NB4 (cell line): ENCODE results near the gene ATG16L1.
A peak's percentile ranks its signal among the peaks of the same experiment; 100 is the strongest.

Source experiments
- DNase-seq: peaks from one replicate; pipeline ENCODE4 v3.0.0; 2010; ENCODE audit warnings: low read depth
- H3K4me3 ChIP-seq: one replicate; pipeline ENCODE4 v1.5.1; 2011; ENCODE audit warnings: mild to moderate bottlenecking, low read depth, low read length, moderate library complexity
- MYC ChIP-seq: IDR thresholded peaks from 2 replicates; pipeline ENCODE4 v1.6.1; 2011; ENCODE audit warnings: low read depth, low read length
- POLR2A ChIP-seq: IDR thresholded peaks from 2 replicates; pipeline ENCODE4 v1.6.1; 2011; ENCODE audit warnings: mild to moderate bottlenecking; ENCODE audit not compliant: insufficient read length; ENCODE audit errors: extremely low read depth
- TF ChIP-seq, protein P1 (sequence below): IDR thresholded peaks from 2 replicates; pipeline ENCODE4 v1.6.1; 2011; ENCODE audit warnings: low read depth, low read length
- TF ChIP-seq, protein P2 (sequence below): IDR thresholded peaks from one replicate; pipeline ENCODE4 v1.5.1; 2012; ENCODE audit warnings: low read depth, low read length

The ATG16L1 gene

GRCh38 chr2:233251306-233252116 is at the start of gene ATG16L1:
TSS of gene ATG16L1 (plus strand) at chr2:233251673. CDS start at chr2:233251828, 155 bp downstream.
- H3K4me3 ChIP-seq, result peak within 1 kb of the TSS; percentile 92
- DNase-seq, result peak; percentile 99
- TF ChIP-seq POLR2A (peak; percentile 75), MYC (peak; percentile 83; the same call in 1 of the 2 replicates)
- TF ChIP-seq, protein P1, sequence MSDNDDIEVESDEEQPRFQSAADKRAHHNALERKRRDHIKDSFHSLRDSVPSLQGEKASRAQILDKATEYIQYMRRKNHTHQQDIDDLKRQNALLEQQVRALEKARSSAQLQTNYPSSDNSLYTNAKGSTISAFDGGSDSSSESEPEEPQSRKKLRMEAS, result peak; percentile 85
- TF ChIP-seq, protein P2, sequence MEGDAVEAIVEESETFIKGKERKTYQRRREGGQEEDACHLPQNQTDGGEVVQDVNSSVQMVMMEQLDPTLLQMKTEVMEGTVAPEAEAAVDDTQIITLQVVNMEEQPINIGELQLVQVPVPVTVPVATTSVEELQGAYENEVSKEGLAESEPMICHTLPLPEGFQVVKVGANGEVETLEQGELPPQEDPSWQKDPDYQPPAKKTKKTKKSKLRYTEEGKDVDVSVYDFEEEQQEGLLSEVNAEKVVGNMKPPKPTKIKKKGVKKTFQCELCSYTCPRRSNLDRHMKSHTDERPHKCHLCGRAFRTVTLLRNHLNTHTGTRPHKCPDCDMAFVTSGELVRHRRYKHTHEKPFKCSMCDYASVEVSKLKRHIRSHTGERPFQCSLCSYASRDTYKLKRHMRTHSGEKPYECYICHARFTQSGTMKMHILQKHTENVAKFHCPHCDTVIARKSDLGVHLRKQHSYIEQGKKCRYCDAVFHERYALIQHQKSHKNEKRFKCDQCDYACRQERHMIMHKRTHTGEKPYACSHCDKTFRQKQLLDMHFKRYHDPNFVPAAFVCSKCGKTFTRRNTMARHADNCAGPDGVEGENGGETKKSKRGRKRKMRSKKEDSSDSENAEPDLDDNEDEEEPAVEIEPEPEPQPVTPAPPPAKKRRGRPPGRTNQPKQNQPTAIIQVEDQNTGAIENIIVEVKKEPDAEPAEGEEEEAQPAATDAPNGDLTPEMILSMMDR, result peak; percentile 91

- DNase-seq, result peak; percentile 89
- H3K4me3 ChIP-seq, result no peak overlapping the region
- TF ChIP-seq POLR2A, result no peak
- no peak for TF ChIP-seq MYC
- TF ChIP-seq, protein P1, result no peak
- TF ChIP-seq, protein P2, result no peak
These were observed 48.9 kb upstream of the ATG16L1 start for GRCh38 chr2:233202531-233202944.

DNA sequence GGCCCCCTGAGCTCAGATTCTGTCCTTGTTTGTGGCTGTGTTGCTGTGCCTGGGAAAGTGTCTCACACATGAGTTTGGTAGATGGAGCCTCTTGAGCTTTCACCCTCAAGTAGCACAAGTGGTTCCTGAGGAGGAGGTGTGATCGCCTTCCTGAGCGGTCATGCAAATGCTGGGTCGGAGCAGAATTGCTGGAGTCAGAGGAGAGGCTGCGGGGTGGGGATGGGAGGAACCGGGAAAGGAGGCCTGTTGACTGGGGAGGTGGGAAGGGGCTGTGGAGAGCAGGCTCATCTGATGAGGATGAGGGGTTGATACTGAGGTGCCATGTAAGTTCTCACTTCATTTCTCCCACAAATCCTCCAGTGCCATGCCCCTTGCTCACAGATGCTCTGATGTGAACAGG is 48.4 kb upstream of the ATG16L1 start:
- DNase-seq, result no peak
- TF ChIP-seq, protein P1, result no peak
- TF ChIP-seq, protein P2, result no peak
- no peak for TF ChIP-seq MYC
- TF ChIP-seq POLR2A, result no peak
- H3K4me3 ChIP-seq, result no peak overlapping the region

DNA sequence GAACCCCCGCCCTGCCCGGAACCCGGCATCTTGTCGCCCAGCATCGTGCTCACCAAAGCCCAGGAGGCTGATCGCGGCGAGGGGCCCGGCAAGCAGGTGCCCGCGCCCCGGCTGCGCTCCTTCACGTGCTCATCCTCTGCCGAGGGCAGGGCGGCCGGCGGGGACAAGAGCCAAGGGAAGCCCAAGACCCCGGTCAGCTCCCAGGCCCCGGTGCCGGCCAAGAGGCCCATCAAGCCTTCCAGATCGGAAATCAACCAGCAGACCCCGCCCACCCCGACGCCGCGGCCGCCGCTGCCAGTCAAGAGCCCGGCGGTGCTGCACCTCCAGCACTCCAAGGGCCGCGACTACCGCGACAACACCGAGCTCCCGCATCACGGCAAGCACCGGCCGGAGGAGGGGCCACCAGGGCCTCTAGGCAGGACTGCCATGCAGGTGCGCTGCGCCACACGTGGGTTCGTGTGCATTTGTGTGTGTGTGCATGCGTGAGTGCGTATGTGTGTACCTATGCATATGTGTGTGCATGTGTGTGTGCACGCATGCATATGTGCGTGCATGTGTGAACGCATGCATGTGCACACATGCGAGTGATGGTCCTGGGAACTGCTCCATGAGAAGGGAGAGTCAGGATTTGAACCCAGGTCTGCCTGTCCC is 47.1 kb upstream of the ATG16L1 start:
- DNase-seq, result no peak
- H3K4me3 ChIP-seq, result no peak overlapping the region
- no peak for TF ChIP-seq POLR2A
- TF ChIP-seq, protein P2, result no peak
- TF ChIP-seq, protein P1, result no peak
- TF ChIP-seq MYC, result no peak

- no peak overlapping the region for H3K4me3 ChIP-seq
- DNase-seq, result no peak
- TF ChIP-seq, protein P2, result no peak
- TF ChIP-seq POLR2A, result peak; percentile 9
These were observed 42.9 kb upstream of the ATG16L1 start for GRCh38 chr2:233208382-233209116.
